NCI-H2171 treated with DMSO at 0.1 percent for 48 hours (cell line): ENCODE results near the gene BTBD10.

Experiments
- DNase-seq: peaks from one replicate; lab custom pipeline; 2025; lab: John Stamatoyannopoulos, UW

BTBD10 gene

DNA sequence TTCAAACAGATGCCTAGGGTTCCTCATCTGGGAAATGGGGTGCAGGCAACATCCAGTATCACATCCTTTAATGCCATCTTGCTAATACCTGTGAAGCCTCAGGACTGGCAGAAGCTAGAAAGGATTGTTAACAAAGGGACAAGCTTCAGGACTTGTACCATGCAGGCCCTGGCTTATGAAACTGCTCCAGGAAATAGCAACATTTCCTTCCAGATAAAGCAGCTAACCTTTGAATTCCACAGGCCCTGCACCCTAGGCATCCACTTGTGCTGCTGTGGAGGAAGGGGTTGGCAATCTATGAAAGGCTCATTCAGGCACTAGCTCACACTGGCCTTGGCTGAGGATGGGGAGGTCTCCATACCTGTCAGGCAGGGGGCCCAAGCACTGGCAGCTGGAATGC lies 87.2 kb downstream of the BTBD10 start:
- no peak for DNase-seq

DNA sequence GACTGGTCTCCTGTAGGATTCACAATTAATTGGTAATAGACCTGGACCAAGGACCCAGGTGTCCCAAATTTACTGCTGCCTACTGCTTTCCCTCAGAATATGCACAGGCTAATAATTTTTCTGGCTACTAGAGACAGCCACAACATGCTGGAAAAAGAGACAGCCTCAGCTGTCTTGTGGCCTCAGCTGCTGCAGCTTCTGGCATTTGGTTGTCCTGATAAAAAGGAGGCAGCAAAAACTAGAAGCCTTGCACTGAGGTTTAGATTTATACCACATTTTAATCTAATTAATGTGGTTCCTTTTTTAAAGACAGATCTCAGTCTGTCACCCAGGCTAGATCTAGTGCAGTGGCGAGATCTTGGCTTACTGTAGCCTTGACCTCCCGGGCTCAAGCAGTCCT lies 89.8 kb downstream of the BTBD10 start:
- no peak for DNase-seq

DNA sequence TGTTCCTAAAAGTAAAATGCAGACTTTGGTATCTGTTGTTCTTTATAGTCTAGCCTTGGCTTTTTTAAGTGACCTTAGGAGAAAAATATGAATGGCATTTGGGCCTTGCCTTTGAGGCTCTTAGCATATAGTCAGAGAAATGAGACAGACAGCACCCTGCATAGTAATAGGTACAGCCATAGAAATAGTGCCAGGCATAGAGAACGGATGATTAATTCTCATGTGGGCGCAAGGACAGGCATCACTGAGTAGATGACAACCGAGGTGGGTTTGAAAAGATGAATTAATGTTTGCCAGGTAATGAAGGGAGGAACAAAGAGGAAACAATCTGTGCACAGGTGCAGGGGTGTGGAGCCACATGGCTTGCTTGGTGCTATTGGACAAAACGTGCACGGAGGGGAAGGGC lies 95.0 kb downstream of the BTBD10 start:
- DNase-seq: no peak

DNA sequence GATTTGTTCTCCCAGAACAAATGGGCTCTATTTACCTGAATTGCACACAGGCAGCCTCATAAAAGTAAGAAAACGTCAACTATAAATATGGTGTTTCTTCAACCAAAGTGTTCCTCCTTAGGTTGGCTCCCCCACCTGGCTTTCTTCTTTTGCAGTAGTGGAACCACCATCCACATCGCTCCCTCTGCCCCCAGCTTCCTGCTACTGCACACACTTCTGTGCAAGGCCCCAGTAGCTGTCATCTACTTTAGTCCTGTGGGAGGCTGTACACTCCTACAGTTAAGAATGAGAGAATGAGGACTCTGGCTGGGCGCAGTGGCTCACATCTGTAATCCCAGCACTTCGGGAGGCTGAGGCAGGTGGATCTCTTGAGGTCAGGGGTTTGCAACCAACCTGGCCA lies 95.9 kb downstream of the BTBD10 start:
- DNase-seq: no peak

DNA sequence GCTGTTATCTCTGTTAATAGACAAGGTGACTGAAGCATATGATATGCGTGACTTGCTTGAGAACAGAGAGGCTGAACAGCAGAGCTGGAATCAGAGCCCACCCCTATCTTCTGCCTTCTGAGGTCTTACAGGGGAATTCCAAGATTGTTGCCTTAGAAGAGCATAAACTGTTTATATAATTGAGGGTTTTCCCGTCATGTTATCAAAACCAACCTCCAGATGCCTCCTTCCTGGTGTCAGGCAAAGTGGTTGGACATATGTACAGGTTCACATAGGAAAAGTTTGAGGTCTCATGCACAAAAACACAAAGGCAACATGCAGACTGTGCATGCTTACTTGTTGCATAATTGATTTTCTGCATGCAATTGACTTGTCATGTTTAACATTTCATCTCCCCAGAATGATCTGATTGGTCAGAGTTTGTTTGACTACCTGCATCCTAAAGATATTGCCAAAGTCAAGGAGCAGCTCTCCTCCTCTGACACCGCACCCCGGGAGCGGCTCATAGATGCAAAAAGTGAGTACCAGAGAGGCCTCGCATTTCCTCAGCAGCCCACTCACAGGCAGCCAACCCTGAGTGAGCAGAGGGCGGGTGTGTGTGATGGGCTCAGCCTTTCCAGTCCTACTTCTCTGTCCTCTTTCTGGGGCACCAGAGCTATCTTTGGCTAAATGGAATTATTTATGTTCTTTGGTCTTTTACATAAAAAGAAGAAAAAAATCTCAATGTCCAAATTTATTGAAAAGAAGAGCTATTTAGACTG lies 96.6 kb downstream of the BTBD10 start:
- DNase-seq: no peak

DNA sequence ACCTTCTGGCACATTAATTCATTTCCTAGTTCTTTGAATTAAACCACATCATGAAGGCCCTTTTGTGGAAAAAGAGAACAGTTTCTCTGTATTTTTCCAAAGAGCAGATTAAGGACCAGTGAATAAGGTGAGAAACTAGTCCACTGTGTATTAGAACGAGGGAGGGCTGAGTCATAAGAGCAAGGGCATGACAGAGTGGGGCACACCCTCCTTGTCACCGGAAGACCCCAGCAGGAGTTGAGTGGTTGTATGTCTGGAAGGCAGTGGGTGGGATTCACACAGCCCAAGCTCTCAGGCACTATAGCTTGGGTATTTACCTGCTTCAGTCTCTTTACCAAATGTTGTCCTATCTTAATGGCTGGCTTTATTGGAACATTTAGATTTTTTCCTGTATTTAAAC lies 98.6 kb downstream of the BTBD10 start:
- DNase-seq: no peak

DNA sequence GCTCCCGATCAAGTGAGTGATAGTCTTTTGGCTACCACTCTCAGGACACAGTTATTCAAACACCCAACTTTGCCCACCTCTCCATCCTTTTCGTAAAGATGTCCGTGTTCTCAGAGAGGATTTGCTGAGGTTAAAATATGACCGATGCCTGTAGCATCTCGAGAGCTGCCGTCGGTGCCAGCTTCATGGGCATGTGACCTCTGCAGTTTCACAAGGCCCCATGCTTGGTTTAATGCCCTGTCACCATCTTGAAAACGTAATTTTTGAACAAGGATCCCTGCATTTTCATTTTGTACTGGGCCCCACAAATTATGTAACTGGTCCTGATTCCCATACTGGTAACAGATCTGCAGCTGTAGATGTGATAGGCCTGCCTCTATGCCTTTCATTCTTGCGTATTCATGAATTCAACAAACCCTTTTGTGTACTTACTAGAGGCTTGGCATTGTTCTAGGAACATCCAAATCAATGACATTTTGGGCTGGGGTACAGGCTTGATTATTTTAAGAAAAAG lies 100.4 kb downstream of the BTBD10 start:
- no peak for DNase-seq

DNA sequence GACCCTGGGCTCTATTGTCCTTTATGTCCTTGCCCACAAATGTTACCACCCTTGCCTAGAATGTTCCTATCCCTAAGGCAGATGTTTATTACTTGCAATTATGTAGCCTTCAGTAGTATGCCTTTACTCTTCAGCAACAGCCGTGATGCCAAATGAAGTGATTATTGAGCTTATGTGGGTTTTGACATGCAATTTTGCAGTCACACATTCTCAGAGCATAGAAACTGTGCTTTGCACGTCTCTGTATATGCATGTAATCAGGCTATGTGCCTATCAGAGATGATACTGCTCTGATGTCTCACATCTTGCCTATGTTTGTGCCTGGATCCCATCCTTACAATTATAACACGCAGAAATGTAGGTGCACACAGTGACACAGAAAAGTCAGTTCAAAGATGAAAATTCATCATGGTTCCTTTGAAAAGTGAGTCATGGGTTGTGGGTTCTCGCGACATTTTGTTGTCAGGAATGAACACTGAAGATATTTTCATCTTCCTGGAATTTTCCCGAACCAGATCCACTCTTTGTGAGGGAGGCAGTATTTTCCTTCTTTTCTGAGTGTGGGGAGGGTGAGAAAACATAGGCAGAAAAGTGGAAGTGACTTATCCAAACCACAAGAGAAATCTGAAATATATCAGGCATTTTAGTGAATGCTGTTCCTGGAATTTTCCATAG lies 104.3 kb downstream of the BTBD10 start:
- no peak for DNase-seq

DNA sequence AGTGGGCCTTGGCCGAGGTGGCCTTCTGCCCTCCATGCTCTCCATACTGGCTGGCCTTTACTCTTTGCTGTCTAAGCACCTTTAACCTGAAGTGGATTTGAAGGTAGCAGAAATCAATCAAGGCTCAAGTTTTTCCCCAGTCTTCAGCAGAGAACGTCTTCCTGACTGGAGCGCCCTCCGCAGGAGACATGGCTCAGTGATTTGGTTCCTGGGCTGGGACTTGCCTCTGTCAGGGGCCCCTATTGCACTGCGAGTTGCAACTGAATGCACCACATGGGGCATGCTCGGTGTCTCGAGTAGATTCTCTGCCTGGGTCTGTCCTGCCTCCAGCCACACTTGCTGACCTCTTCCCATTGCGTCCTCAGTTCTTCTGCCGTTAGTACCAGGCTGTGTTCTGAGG lies 105.8 kb downstream of the BTBD10 start:
- DNase-seq: no peak

DNA sequence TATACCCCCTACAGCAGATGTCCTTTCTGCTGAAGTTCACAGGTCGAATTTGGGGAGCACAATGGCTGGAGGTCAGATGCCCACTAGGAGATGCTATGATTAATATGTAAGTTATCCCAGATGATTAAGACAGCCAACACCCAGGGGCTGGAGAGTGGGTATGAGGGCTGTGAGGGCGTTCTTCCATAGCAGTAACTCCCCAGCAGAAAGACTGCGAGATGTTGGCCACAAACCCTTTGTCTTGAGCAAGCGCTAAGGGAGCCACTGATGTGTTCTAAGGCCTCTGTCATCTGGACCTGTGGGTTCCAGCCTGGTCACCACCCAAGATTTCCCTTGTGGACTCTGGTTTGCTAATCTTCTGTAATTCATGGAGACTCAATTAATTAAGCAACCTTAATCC lies 107.8 kb downstream of the BTBD10 start:
- DNase-seq: no peak

DNA sequence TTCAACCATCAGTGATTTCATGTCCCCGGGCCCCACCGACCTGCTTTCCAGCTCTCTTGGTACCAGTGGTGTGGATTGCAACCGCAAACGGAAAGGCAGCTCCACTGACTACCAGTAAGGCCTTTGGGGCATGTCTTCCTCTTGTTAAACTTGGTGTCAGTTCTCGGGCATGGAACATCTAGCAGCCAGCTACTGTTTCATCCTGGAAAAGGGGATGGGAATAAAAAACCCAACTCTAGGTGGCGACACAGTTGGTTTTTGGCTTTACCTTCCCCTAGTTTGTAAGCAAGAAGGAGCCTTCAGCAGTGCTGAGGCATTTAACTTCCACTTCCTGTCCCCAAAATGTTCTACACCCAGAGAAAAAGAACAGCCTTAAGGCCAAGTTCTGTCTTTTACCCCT lies 108.7 kb downstream of the BTBD10 start:
- DNase-seq: no peak

DNA sequence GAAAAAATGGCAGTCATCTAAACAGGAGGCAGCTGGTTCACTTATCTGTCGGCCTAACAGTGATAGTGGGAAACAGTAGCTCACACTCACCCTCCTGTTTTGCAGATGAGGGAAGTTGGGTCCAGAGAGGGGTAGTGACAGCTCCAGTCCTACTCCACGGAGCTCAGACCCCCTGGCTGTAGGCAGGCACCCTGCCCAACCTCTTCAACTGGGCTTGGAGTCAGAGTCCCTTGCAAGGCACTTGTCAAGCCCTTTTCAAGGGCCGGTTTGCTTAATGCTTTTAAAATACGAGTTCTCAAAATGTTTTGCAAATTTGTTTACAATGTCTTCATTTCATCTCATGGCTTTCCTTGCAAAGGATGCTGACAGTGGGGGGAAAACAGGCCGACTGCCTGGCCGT lies 110.3 kb downstream of the BTBD10 start:
- DNase-seq: no peak

DNA sequence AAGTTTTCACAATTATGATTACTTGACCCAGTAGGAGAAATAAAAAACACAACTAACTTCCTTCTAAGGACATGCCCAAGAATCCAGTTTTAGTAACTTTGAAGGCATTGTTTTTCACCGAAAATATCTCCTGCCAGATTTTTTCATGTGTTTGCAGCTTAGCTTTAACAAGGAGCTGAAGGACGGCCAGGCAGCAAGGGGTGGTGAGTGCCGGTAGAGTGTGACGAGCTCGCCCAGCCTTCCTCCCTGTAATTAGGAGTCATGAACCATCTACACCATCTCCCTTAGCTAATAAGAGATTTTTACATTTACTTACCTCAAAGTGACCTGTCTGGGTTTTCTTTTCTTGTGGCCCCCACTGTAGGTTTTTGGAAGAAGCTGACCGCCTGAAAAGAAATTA lies 113.4 kb downstream of the BTBD10 start:
- DNase-seq: no peak

DNA sequence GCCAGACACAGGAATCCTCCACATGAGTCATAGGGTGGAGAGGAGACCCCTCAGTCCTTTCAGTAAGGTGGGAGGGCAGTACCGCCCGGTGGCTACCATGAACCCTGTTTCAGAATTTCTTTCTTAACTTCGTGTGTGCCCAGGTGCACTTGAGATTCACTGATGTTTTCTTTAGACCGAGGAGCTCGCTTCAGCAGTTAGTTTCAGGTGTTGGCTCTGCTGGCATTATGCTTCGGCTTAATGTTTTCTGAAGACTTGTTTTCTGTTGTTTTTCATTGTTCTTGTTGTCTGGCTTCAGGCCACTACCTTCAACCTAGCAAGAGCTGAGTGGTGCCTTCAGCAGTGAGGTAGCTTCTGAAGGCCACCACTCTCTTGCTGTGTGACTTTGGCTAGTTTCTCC lies 114.0 kb downstream of the BTBD10 start:
- DNase-seq: no peak

DNA sequence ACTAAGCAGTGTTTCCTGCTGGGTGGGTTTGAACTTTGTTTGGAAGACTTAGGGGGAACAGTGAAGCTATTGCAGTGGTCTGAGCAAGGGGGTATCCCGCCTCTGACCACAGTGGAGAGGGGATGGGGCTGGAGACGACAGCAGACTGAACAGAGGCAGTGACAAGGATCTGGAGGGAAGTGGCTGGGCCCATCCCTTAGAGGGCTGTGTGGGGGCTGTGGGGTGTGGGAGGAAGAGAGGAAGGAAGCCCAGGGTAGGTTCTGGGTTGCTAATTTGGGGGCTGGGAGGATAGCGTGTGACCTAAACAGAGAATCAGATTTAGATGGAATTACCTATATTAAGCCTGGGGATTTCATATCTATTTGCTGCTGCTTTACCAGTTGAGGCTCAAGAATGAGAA lies 114.7 kb downstream of the BTBD10 start:
- DNase-seq: no peak

DNA sequence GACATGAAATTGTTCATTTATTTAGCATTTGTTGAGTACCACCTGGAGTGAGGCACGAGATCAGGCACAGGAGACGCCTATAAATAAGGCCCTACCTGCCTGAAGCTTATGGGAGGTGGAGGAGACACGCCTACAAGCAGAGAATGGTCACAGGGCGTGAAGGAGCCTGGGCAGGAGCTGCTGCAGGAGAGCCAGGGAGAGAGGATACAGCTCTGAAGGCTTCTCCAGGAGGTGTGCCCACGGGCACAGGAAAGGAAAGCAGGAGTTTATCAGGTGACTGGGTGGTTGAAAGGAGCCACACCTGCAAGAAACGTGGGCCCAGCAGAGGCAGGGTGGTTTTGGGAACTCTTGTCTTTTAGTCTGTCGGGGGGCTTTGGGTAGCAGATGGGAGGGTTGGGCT lies 115.1 kb downstream of the BTBD10 start:
- no peak for DNase-seq

DNA sequence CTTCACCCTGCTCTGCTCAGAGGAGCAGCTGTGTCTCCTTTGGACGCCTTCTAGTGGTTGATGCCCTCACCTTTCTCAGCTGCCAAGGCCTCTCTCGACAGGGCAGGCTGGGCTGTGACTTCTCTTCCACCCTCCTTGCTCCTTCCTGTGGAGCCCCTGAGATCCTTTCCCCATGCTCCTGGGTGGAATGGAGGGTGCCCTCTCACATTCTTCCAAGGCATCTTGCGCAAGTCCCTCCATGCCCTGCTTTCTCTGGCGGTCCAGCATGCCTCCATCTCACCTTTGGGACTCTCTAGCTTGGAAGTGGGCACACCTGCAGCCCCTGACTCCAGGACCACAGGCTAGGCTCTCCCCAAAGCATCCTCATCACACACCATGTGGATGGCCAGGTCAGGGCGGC lies 116.6 kb downstream of the BTBD10 start:
- DNase-seq: no peak

DNA sequence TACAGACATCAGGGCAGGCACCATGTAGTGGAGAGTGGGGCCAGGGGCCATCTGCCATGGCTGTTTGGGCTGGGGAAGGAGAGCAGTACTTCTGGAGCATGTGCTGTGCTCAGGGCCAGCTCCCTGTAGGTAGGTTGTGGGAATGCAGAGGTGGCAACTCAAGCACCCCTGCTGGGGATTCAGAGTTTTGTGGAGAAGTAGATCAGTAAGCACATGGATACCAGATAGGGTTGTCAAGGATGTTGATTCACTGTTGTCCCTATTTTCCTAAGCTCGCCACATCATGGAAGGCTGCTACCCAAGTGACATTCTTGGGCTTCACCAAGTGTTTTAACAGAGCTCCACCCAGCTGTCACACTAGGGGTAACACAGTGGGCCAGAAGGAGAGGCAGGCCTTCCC lies 118.2 kb downstream of the BTBD10 start:
- DNase-seq: no peak

DNA sequence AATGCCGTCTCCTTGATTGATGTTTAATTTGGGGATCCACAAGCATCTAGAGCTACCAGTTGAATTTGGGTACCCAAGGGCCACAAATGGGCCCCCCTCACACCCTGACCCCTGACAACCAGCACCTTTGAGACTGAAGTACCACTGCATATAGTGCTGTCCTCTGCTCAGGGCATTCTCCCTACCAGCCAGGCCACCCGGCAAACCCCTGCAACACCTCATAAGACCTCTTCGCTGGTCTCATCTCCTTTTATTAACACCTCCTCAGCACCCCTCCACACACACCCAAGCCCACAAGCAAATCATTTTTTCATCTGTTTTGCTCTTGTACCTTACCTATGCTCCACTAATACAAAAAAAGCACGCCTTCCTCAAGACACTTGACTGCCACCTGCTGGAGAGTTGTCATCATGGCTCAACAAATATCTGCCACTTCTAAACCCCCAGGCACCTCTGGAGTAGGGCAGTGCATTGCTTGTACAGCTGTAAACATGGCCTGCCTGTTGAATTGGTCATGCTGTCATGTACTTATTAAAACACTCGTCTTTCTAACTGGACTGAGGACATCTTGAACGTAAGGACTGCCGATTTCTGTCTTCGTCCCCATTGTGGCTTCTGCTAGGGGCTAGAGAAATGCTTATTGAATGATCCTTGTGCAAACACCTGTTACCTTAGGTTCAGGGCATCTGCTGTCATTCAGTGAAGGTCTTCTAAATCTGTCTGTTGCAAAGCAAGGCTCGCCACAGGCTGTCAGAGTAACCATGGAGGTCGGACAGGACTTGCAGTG lies 118.9 kb downstream of the BTBD10 start:
- DNase-seq: peak; percentile 44

DNA sequence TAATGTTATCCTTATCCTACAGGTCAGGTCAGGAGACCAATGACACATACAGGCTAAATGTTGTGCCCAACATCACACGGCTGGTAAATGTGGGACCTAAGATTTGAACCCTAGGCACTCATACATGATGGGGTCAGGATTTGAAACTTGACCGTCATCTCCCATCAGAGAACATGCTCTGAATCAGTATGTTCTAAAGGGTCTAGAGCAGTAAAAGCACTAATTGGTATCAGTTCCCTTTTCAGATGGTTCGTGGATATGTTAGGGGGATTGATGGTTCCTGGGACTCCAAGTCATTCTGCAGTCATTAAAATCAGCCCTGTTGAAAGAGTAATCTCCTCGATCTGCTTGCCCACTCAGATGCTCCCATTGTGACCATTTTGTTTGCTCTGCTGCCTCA lies 120.0 kb downstream of the BTBD10 start:
- no peak for DNase-seq

DNA sequence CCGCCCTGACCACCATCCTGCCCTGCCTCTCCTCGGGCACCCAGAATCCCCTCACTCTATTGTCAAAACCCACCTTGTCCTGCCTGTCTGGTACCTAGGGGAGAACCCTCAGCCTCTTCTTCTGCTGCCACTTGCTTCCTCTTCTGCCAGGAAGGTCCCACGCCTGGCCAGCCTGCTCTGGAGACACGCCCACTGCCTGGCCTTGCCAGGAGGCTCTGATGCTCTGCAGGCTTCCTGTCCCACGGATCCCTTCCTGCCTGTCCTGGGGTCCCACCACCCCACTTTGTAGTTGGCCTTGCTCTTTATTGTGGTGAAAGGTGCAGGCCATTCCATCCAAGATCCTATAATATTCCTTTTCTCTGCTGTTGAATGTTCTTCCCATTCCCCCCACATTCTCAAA lies 122.0 kb downstream of the BTBD10 start:
- DNase-seq: no peak

DNA sequence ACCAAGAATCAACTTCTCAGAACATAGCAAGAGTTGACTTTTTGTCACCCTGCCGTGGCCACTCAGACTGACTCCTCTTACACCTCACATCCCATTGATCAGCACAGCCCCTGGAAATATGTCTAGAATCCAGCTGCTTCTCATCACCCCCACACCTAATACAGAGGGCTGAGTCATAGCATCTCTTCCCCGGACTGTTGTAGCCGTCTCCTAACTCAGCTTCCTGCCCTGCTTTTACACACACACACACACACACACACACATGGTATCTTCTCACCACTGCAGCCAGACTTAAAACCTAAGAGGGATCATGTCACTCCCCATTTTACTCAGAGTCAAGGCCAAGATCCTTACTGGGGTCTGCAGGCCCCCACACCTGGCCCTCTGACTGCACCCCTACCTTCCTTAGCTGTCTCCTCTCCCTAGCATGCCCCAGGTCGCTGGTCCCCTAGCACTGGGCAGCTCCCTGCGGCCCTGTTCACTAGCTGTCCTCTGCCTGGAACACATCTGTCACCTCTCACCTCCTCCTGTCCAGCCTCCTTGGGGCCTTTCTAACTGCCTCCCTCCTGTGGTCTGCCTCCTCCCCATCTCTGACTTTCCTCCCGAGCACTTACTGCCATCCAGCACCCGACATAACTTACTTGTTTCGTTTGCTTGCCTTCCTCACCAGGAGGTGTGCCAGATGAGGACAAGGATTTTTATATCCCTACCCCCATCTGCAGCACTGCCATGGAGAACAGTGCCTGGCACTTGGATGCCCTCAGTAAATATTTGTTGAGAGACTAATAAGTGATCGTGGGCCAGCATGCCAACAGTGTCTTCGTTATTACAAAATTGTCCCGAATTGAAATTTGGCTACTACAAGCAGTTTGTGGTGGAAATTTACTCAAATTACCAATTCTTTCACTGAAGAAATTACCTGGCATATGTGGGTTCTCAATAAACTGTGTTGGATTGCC lies 123.5 kb downstream of the BTBD10 start:
- DNase-seq: no peak
